B cell (primary cell): ENCODE data around the gene BMP7. TPM values are rescaled to one million over a fixed set of nuclear protein-coding genes. Genes with fewer than 3 reads are reported as not detected.

Experiments used
- ATAC-seq: fragments of 200-7000 bp; cut with Tn5 transposase; one replicate; pipeline ENCODE4 v1.10.0; 2021; ENCODE audit warnings: low read depth, mild to moderate bottlenecking, moderate number of reproducible peaks, moderate library complexity
- CTCF ChIA-PET: fragments of 350-600 bp; sonication (Branson Sonifier 250); formaldehyde crosslinking; loops from one replicate; lab custom pipeline; 2021; ENCODE audit warnings: antibody characterized with exemption, inconsistent platforms; lab: Charles Lee
- POLR2A ChIA-PET: fragments of 350-600 bp; sonication (Branson Sonifier 250); formaldehyde crosslinking; loops from one replicate; lab custom pipeline; 2021; ENCODE audit warnings: antibody characterized with exemption; lab: Charles Lee
- DNase-seq: peaks from one replicate; pipeline ENCODE4 v3.0.0; 2013
- H2AFZ ChIP-seq: 2 replicates; pipeline ENCODE4 v1.6.1; 2012; ENCODE audit warnings: mild to moderate bottlenecking, low read depth, low read length; ENCODE audit not compliant: insufficient read depth, poor library complexity, severe bottlenecking
- H3K27ac ChIP-seq, 2 donors: 1 replicate in 1 of 2; 2 replicates in 1 of 2; pipeline ENCODE4 v1.5.1; 2012 to 2013; ENCODE audit warnings: low read length in 2 of 2, mild to moderate bottlenecking in 2 of 2, moderate library complexity in 1 of 2
- H3K27me3 ChIP-seq, 4 experiments: fragments of 200-600 bp in 1 of 4; sonication (generic) in 1 of 4; replicated peaks in 1 of 4; 1 replicate in 2 of 4; 2 replicates in 2 of 4; pipeline versions ENCODE4 v1.6.1 to v1.7.0; 2013 to 2016; ENCODE audit warnings: low read length in 3 of 4, mild to moderate bottlenecking in 2 of 4, mixed read lengths in 1 of 4, moderate library complexity in 1 of 4; ENCODE audit not compliant: insufficient read depth in 4 of 4, control insufficient read depth in 3 of 4; ENCODE audit errors: control extremely low read depth in 1 of 4
- H3K36me3 ChIP-seq, 2 experiments: replicated peaks in 1 of 2; 1 replicate in 1 of 2; 2 replicates in 1 of 2; pipeline versions ENCODE4 v1.6.1 to v1.7.1; 2013; ENCODE audit warnings: low read length in 1 of 2; ENCODE audit not compliant: insufficient read depth in 2 of 2, control insufficient read depth in 1 of 2; ENCODE audit errors: control extremely low read depth in 1 of 2, extremely low read depth in 1 of 2
- H3K4me1 ChIP-seq, 2 donors: fragments of 200-600 bp in 1 of 2; sonication (generic) in 1 of 2; 1 replicate in 1 of 2; 2 replicates in 1 of 2; pipeline versions ENCODE4 v1.5.1 to v1.6.1; 2013 to 2017; ENCODE audit warnings: low read length in 2 of 2; ENCODE audit not compliant: control insufficient read depth in 2 of 2, insufficient read depth in 2 of 2
- H3K4me2 ChIP-seq: replicated peaks from 2 replicates; pipeline ENCODE3; 2012; ENCODE audit warnings: mild to moderate bottlenecking, low read depth, low read length; ENCODE audit not compliant: poor library complexity, severe bottlenecking
- H3K4me3 ChIP-seq, 5 experiments: fragments of 200-600 bp in 1 of 5; sonication (generic) in 1 of 5; 1 replicate in 3 of 5; 2 replicates in 2 of 5; pipeline versions ENCODE4 v1.5.1 to v1.7.0; 2011 to 2016; ENCODE audit warnings: low read length in 4 of 5, mild to moderate bottlenecking in 4 of 5, low read depth in 2 of 5, control low read depth in 1 of 5, moderate library complexity in 1 of 5; ENCODE audit not compliant: insufficient read depth in 1 of 5; ENCODE audit errors: control extremely low read depth in 1 of 5, extremely low read depth in 1 of 5
- H3K79me2 ChIP-seq: fragments of 200-600 bp; sonication (generic); one replicate; pipeline ENCODE4 v1.6.0; 2016; ENCODE audit warnings: low read length; ENCODE audit not compliant: control insufficient read depth, insufficient read depth
- H3K9ac ChIP-seq: fragments of 200-600 bp; sonication (generic); 2 replicates; pipeline ENCODE4 v1.6.1; 2017; ENCODE audit warnings: mild to moderate bottlenecking, low read length, moderate library complexity
- H3K9me3 ChIP-seq, 3 donors: one replicate each; pipeline versions ENCODE4 v1.6.1 to v1.7.1; 2013; ENCODE audit warnings: low read length in 2 of 3; ENCODE audit not compliant: control insufficient read depth in 2 of 3, insufficient read depth in 1 of 3; ENCODE audit errors: control extremely low read depth in 1 of 3
- H4K20me1 ChIP-seq: 2 replicates; pipeline ENCODE4 v1.6.0; 2012; ENCODE audit warnings: mild to moderate bottlenecking, low read length; ENCODE audit not compliant: insufficient read depth, control insufficient read depth, poor library complexity, severe bottlenecking
- H3K27ac Mint-ChIP-seq: one replicate; pipeline ENCODE4 v1.8.0; 2021; ENCODE audit warnings: mixed read lengths
- H3K27me3 Mint-ChIP-seq: one replicate; pipeline ENCODE4 v1.8.0; 2021; ENCODE audit warnings: mixed read lengths
- H3K4me1 Mint-ChIP-seq: one replicate; pipeline ENCODE4 v1.8.0; 2021; ENCODE audit warnings: mixed read lengths
- H3K4me3 Mint-ChIP-seq: one replicate; pipeline ENCODE4 v1.8.0; 2021; ENCODE audit warnings: mixed read lengths
- H3K9me3 Mint-ChIP-seq: one replicate; pipeline ENCODE4 v1.8.0; 2022; ENCODE audit warnings: mixed read lengths; ENCODE audit not compliant: insufficient read depth
- EZH2 ChIP-seq: IDR thresholded peaks from 2 replicates; pipeline ENCODE4 v1.6.1; 2012; ENCODE audit warnings: borderline replicate concordance, low read depth, mild to moderate bottlenecking, moderate library complexity, low read length; ENCODE audit not compliant: insufficient read depth, poor library complexity, severe bottlenecking
- WGBS: methylation state at CpG from one replicate; pipeline ENCODE4 v1.1.5; 2013; ENCODE audit warnings: missing lambda C conversion rate; ENCODE audit not compliant: insufficient coverage; 5-methylcytosine and 5-hydroxymethylcytosine counted together
- intact Hi-C: fragments of 100-400 bp; cut with micrococcal nuclease; formaldehyde crosslinking; loops from one replicate; pipeline ENCODE4 v1.10.0; 2022
- polyA plus RNA-seq: library from polyadenylated mRNA; depleted of rRNA; stranded (reverse); fragments of >200 nt; gene quantifications from 2 replicates; pipeline ENCODE4 v1.2.3, GENCODE V29; 2012
- total RNA-seq, 2 donors: library from RNA; stranded (reverse); fragments of 120-200 nt in 1 of 2; gene quantifications; 1 replicate in 1 of 2; 2 replicates in 1 of 2; pipeline versions ENCODE4 v1.2.3 to v1.2.4, GENCODE V29; 2013 to 2022
- TF ChIP-seq, protein P1 (sequence below): fragments of 200-600 bp; IDR thresholded peaks from one replicate; pipeline ENCODE4 v1.8.0; 2022; ENCODE audit warnings: antibody characterized with exemption, mild to moderate bottlenecking

BMP7 gene
- total and polyA plus RNA-seq, 2 donors (not counting 1 experiment from before 2014, with no cell fraction given), result not detected

DNA sequence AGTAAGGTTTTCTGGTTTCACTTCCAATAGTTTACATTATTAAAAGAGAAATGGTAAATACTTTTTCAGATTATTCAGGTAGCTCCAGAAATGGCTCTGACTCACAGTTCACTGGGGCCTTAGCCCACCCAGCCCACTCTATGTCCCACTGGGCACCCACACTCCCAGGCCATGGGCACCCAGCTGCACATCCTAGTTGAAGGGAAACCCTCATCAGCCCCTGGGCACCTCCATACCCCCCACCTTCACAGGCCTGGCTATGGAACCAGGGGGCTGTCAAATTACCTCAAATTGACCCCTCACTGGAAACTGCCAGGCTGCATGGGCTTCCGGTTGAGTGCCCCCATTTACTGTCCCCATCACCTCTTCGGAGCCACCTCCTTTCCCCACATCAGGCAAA is 51.5 kb downstream of the BMP7 start:
- no peak overlapping the region for H3K4me3 Mint-ChIP-seq
- H3K4me2 ChIP-seq, result no peak overlapping the region
- H3K79me2 ChIP-seq, result no peaks in the 10 kb centered on the region
- no peak overlapping the region for H3K27ac ChIP-seq
- H3K27me3 ChIP-seq, result no peaks in the 10 kb centered on the region
- H3K4me1 ChIP-seq, result no peaks in the 10 kb centered on the region
- ChIA-PET POLR2A (no interaction called here), CTCF (no interaction called here)
- no peak overlapping the region for H3K4me3 ChIP-seq
- no peak overlapping the region for H3K27ac Mint-ChIP-seq
- no peaks in the 10 kb centered on the region for H3K4me1 Mint-ChIP-seq
- 91% methylated on average over 2 of the region's 2 CpGs for WGBS
- no peak overlapping the region for H2AFZ ChIP-seq
- TF ChIP-seq, protein P1, sequence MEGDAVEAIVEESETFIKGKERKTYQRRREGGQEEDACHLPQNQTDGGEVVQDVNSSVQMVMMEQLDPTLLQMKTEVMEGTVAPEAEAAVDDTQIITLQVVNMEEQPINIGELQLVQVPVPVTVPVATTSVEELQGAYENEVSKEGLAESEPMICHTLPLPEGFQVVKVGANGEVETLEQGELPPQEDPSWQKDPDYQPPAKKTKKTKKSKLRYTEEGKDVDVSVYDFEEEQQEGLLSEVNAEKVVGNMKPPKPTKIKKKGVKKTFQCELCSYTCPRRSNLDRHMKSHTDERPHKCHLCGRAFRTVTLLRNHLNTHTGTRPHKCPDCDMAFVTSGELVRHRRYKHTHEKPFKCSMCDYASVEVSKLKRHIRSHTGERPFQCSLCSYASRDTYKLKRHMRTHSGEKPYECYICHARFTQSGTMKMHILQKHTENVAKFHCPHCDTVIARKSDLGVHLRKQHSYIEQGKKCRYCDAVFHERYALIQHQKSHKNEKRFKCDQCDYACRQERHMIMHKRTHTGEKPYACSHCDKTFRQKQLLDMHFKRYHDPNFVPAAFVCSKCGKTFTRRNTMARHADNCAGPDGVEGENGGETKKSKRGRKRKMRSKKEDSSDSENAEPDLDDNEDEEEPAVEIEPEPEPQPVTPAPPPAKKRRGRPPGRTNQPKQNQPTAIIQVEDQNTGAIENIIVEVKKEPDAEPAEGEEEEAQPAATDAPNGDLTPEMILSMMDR, result no peak
- no peak for TF ChIP-seq EZH2
- ATAC-seq (no peak), DNase-seq (no peak)
- H3K27me3 Mint-ChIP-seq, result peaks cover 17% of the 10 kb centered on the region
- no peak overlapping the region for H3K9ac ChIP-seq
- peaks cover 0 to 8% (median 0%) of the 10 kb centered on the region in 3 donors for H3K9me3 ChIP-seq
- intact Hi-C loops, result no loop called here
- no peaks in the 10 kb centered on the region for H3K9me3 Mint-ChIP-seq
- H3K36me3 ChIP-seq, result no peaks in the 10 kb centered on the region
- no peaks in the 10 kb centered on the region for H4K20me1 ChIP-seq

DNA sequence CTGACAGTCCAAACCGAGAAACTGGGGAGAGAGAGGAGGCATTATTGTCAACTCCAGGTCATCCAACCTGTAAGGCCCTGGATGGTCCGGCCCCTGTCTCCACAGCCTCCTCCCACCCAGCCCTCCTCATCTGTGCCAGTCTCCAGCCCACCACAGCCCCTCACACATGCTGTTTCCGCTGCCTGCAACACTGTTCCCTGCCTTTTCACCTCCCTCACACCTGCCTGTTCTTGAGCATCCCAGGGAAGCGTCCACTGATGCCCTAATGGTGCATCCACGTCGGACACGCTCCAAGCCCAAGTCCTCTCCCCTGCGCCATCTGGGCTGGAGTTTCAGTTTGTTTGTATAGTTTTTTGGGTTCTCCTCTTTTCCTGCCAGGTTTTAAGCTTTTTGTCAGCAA is 52.0 kb downstream of the BMP7 start:
- Histone ChIP-seq H4K20me1 (no peaks in the 10 kb centered on the region), H3K79me2 (no peaks in the 10 kb centered on the region), H3K4me2 (no peak overlapping the region), H3K9me3 (peaks cover 0 to 7% (median 0%) of the 10 kb centered on the region in 3 donors), H2AFZ (no peak overlapping the region), H3K9ac (no peak overlapping the region), H3K27ac (no peak overlapping the region), H3K4me1 (no peaks in the 10 kb centered on the region), H3K27me3 (no peaks in the 10 kb centered on the region), H3K4me3 (no peak overlapping the region), H3K36me3 (no peaks in the 10 kb centered on the region)
- ChIA-PET POLR2A (no interaction called here), CTCF (interaction anchor here (0.7 kb wide), 1 partner anchor 54 kb away, joined by 3 read pairs; no protein-coding TSS in a partner anchor)
- TF ChIP-seq, protein P1, result no peak
- TF ChIP-seq EZH2, result no peak
- peaks cover 17% of the 10 kb centered on the region for H3K27me3 Mint-ChIP-seq
- no peak overlapping the region for H3K4me3 Mint-ChIP-seq
- no peaks in the 10 kb centered on the region for H3K4me1 Mint-ChIP-seq
- 66% methylated on average over 3 of the region's 8 CpGs for WGBS
- intact Hi-C loops, result no loop called here
- H3K9me3 Mint-ChIP-seq, result no peaks in the 10 kb centered on the region
- DNase-seq (no peak), ATAC-seq (no peak)
- H3K27ac Mint-ChIP-seq, result no peak overlapping the region
